ENCODE data around the gene TNNI2. TPM values are rescaled to one million over a fixed set of nuclear protein-coding genes. Genes with fewer than 3 reads are reported as not detected.
"Not testable (repeated sequence)": the region's sequence is repeated elsewhere in the genome, so short reads cannot be mapped to it uniquely, and the experiment has no call there.

TNNI2 gene
- total RNA-seq, 1 experiment from 2014 or later = not detected

DNA sequence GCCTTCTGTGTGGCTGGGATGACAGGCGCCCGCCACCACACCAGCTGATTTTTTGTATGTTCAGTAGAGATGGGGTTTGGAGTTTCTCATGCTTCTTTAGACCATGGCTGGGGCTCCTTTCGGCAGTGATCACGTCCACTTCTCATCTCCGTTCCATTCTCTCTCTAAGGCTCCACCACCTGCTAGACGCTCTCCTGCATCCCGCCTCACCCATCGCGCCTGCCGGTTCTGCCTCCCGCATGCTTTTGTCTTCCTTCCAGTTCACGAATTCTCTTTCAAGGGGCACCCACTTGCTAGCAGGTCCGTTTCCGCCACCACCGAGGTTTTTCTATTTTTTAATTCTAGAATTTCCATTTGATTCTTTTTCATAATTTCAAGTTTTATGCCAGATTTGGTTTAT is 26.0 kb upstream of the TNNI2 start:
- H3K79me1 ChIP-seq (ENCODE audit: insufficient read depth, low read depth, low read length, poor library complexity, severe bottlenecking) = no peaks in the 10 kb centered on the region
- TF ChIP-seq, protein P1, sequence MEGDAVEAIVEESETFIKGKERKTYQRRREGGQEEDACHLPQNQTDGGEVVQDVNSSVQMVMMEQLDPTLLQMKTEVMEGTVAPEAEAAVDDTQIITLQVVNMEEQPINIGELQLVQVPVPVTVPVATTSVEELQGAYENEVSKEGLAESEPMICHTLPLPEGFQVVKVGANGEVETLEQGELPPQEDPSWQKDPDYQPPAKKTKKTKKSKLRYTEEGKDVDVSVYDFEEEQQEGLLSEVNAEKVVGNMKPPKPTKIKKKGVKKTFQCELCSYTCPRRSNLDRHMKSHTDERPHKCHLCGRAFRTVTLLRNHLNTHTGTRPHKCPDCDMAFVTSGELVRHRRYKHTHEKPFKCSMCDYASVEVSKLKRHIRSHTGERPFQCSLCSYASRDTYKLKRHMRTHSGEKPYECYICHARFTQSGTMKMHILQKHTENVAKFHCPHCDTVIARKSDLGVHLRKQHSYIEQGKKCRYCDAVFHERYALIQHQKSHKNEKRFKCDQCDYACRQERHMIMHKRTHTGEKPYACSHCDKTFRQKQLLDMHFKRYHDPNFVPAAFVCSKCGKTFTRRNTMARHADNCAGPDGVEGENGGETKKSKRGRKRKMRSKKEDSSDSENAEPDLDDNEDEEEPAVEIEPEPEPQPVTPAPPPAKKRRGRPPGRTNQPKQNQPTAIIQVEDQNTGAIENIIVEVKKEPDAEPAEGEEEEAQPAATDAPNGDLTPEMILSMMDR (conservative IDR thresholded peaks at IDR 0.05) = no peak
- H3K4me1 Mint-ChIP-seq = no peaks in the 10 kb centered on the region
- no peak overlapping the region for H3K27ac ChIP-seq (ENCODE audit: insufficient read length, low read depth, low read length)
- no peak overlapping the region for H2BK12ac ChIP-seq (ENCODE audit: insufficient read length, low read depth, low read length)
- no peak overlapping the region for H2AK5ac ChIP-seq (ENCODE audit: insufficient read length, low read length)
- no peak for DNase-seq
- no peak overlapping the region for H2BK5ac ChIP-seq (ENCODE audit: insufficient read length, low read length)
- no peak overlapping the region for H3K27ac Mint-ChIP-seq
- no peaks in the 10 kb centered on the region for H3K79me2 ChIP-seq (ENCODE audit: insufficient read depth, low read length)
- H3K9ac ChIP-seq (ENCODE audit: extremely low read depth, insufficient read length, low read length) = no peak overlapping the region
- no peaks in the 10 kb centered on the region for H3K27me3 ChIP-seq (ENCODE audit: insufficient read depth, low read length)
- H4K91ac ChIP-seq (ENCODE audit: insufficient read length, low read depth, low read length) = no peak overlapping the region
- no peak overlapping the region for H4K5ac ChIP-seq (ENCODE audit: insufficient read length, low read depth, low read length)
- H3K56ac ChIP-seq (ENCODE audit: insufficient read length, low read depth, low read length) = no peak overlapping the region
- H3K4me3 Mint-ChIP-seq = no peak overlapping the region
- no peak overlapping the region for H2BK120ac ChIP-seq (ENCODE audit: low read depth, low read length, poor library complexity, severe bottlenecking)
- WGBS (ENCODE audit: extremely low coverage, insufficient read length, low lambda C conversion rate) = no CpG with 5 or more reads among the region's 15 CpGs
- no peak overlapping the region for H3K14ac ChIP-seq (ENCODE audit: insufficient read depth, low read length)
- H3K27me3 Mint-ChIP-seq (ENCODE audit: low read depth) = peaks cover 51% of the 10 kb centered on the region
- H3K23me2 ChIP-seq (ENCODE audit: insufficient read length, low read depth, low read length, poor library complexity, severe bottlenecking) = no peaks in the 10 kb centered on the region
- no peaks in the 10 kb centered on the region for H3K9me3 ChIP-seq (ENCODE audit: control insufficient read depth, low read depth, low read length)
- H3K23ac ChIP-seq (ENCODE audit: insufficient read length, low read depth, low read length) = no peak overlapping the region
- H4K8ac ChIP-seq (replicated peaks; ENCODE audit: insufficient read length, low read depth, low read length) = no peak overlapping the region
- no peaks in the 10 kb centered on the region for H3K4me1 ChIP-seq (ENCODE audit: insufficient read depth, low read length)
- no peak overlapping the region for H3T11ph ChIP-seq (ENCODE audit: low read length)
- no peaks in the 10 kb centered on the region for H4K20me1 ChIP-seq (ENCODE audit: control insufficient read depth, insufficient read depth, insufficient read length)
- H3K18ac ChIP-seq (ENCODE audit: insufficient read length, low read depth, low read length) = no peak overlapping the region
- no peak overlapping the region for H2BK20ac ChIP-seq (ENCODE audit: low read depth, low read length, poor library complexity, severe bottlenecking)
- H3K9me3 Mint-ChIP-seq = peaks cover 8 to 9% of the 10 kb centered on the region in 2 experiments
- no peak overlapping the region for H3K4ac ChIP-seq (ENCODE audit: low read depth, low read length)
- no peak overlapping the region for H2BK15ac ChIP-seq (ENCODE audit: low read depth, low read length)
- no peaks in the 10 kb centered on the region; a peak in 1 of 7 replicates for H3K36me3 Mint-ChIP-seq (ENCODE audit: insufficient read depth in 1 of 3, low read depth in 3 of 3)
- no peak overlapping the region for H3K4me2 ChIP-seq (ENCODE audit: insufficient read depth, insufficient read length, low read length)
- no peak overlapping the region for H2AFZ ChIP-seq (ENCODE audit: low read length)

DNA sequence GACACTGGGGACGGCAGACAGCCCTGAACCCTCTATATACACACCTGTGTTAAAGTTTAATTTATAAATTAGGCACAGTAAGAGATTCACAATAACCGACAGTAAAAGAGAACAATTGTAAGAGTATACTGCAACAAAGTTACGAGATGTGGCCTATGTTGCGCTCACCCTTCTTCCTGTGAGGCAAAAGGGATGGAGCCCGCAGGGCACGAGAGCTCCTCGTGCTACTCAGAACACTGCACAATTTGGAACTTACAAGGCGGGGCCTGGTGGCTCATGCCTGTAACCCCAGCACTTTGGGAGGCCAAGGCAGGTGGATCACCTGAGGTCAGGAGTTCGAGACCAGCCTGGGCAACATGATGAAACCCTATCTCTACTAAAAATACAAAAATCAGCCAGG is 25.4 kb upstream of the TNNI2 start:
- not testable (repeated sequence) for H3K79me1 ChIP-seq (ENCODE audit: insufficient read depth, low read depth, low read length, poor library complexity, severe bottlenecking); H4K91ac ChIP-seq (ENCODE audit: insufficient read length, low read depth, low read length); H2BK15ac ChIP-seq (ENCODE audit: low read depth, low read length); H2BK20ac ChIP-seq (ENCODE audit: low read depth, low read length, poor library complexity, severe bottlenecking); H3K56ac ChIP-seq (ENCODE audit: insufficient read length, low read depth, low read length); H3K36me3 Mint-ChIP-seq (ENCODE audit: insufficient read depth in 1 of 3, low read depth in 3 of 3); H3K4me1 ChIP-seq (ENCODE audit: insufficient read depth, low read length); H3K4ac ChIP-seq (ENCODE audit: low read depth, low read length); H3K9me3 ChIP-seq (ENCODE audit: control insufficient read depth, low read depth, low read length); H2BK12ac ChIP-seq (ENCODE audit: insufficient read length, low read depth, low read length); H3K27ac ChIP-seq (ENCODE audit: insufficient read length, low read depth, low read length); H3T11ph ChIP-seq (ENCODE audit: low read length); H3K4me2 ChIP-seq (ENCODE audit: insufficient read depth, insufficient read length, low read length); H3K23me2 ChIP-seq (ENCODE audit: insufficient read length, low read depth, low read length, poor library complexity, severe bottlenecking); H3K4me1 Mint-ChIP-seq; H4K5ac ChIP-seq (ENCODE audit: insufficient read length, low read depth, low read length); H3K18ac ChIP-seq (ENCODE audit: insufficient read length, low read depth, low read length); H3K14ac ChIP-seq (ENCODE audit: insufficient read depth, low read length); H2BK5ac ChIP-seq (ENCODE audit: insufficient read length, low read length); H2AK5ac ChIP-seq (ENCODE audit: insufficient read length, low read length); H3K4me3 Mint-ChIP-seq; H2AFZ ChIP-seq (ENCODE audit: low read length); H4K20me1 ChIP-seq (ENCODE audit: control insufficient read depth, insufficient read depth, insufficient read length); H3K79me2 ChIP-seq (ENCODE audit: insufficient read depth, low read length); H4K8ac ChIP-seq (replicated peaks; ENCODE audit: insufficient read length, low read depth, low read length); DNase-seq; H2BK120ac ChIP-seq (ENCODE audit: low read depth, low read length, poor library complexity, severe bottlenecking); H3K9ac ChIP-seq (ENCODE audit: extremely low read depth, insufficient read length, low read length); H3K23ac ChIP-seq (ENCODE audit: insufficient read length, low read depth, low read length); H3K27me3 ChIP-seq (ENCODE audit: insufficient read depth, low read length); H3K27ac Mint-ChIP-seq
- peaks cover 8 to 10% of the 10 kb centered on the region in 2 experiments; a peak in 4 of 5 replicates for H3K9me3 Mint-ChIP-seq
- H3K27me3 Mint-ChIP-seq (ENCODE audit: low read depth) = peaks cover 47% of the 10 kb centered on the region
- WGBS (ENCODE audit: extremely low coverage, insufficient read length, low lambda C conversion rate) = no CpG with 5 or more reads among the region's 9 CpGs

Data from H9 (cell line).